Tibial artery (tissue), 4 donors: Measurements from ENCODE around the gene TTC34.

Experiments used
- DNase-seq, 2 donors: peaks; one replicate each; pipeline ENCODE4 v3.0.0-alpha.2; 2019
- H3K27ac ChIP-seq, 2 donors: fragments of 200-600 bp; sonication (generic) in 1 of 2; 1 replicate in 1 of 2; 2 replicates in 1 of 2; pipeline ENCODE4 v1.5.1; 2018 to 2019; ENCODE audit warnings: mild to moderate bottlenecking in 1 of 2
- H3K27me3 ChIP-seq, 2 donors: fragments of 200-600 bp; sonication (generic) in 1 of 2; one replicate each; pipeline versions ENCODE4 v1.5.1 to v1.6.0; 2016 to 2019
- H3K36me3 ChIP-seq, 3 donors: fragments of 200-600 bp; sonication (generic) in 2 of 3; one replicate each; pipeline ENCODE4 v1.5.1; 2016 to 2019; ENCODE audit warnings: mild to moderate bottlenecking in 2 of 3
- H3K4me1 ChIP-seq, 4 donors: fragments of 200-600 bp; sonication (generic) in 2 of 4; 1 replicate in 3 of 4; 2 replicates in 1 of 4; pipeline ENCODE4 v1.5.1; 2016 to 2019
- H3K4me3 ChIP-seq, 2 donors: fragments of 200-600 bp; sonication (generic) in 1 of 2; 1 replicate in 1 of 2; 2 replicates in 1 of 2; pipeline ENCODE4 v1.5.1; 2018 to 2019; ENCODE audit warnings: mild to moderate bottlenecking in 2 of 2
- H3K9me3 ChIP-seq, 3 donors: fragments of 200-600 bp; sonication (generic) in 1 of 3; one replicate each; pipeline ENCODE4 v1.5.1; 2016 to 2019
- intact Hi-C: fragments of 100-400 bp; cut with DNase I; formaldehyde crosslinking; loops from one replicate; pipeline ENCODE4 v1.15.0; 2023; ENCODE audit warnings: low total_unique reads
- TF ChIP-seq, protein P1 (sequence below), 2 experiments: fragments of 200-600 bp in 1 of 2; fragments of 450-650 bp in 1 of 2; IDR thresholded peaks; one replicate each; pipeline ENCODE4 v1.5.1; 2017 to 2019; ENCODE audit warnings: antibody characterized with exemption in 2 of 2, mild to moderate bottlenecking in 1 of 2, moderate library complexity in 1 of 2

Gene TTC34

DNA sequence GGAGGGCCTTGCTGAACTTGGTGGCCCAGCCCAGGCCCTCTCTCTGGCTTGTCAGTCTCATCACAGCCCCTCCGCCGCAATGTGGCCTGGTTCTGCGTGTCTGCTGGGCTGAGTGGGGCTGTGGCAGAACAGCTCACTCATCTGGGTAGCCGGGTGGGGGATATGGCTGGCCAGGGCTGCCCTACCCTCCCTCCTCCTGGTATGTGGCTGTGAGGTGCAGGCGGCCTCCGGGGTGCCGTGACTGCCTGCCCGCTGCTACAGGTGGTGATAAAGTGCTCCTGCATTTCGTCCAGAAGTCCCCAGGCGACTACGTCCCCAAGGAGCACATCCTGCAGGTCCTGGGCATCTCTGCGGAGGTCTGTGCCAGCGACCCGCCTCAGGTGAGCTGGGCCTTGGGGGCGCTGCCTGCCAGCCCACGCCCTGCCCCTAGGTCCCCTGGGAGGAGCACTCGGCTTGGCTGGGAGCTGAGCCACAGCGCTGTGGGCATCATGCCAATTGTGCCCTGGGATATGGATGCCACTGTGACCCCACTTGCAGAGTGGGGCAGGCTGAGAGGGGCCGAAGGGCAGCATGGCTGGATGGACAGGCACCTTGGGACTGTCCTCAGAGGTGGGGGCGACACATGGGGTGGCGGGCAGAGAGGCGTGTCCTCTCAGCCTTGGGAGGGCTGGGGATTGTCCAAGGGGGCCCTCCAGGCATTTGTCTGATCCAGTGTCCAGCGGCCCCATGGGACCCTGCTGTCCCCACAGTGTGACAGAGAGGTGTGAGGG lies 212.6 kb downstream of the TTC34 start:
- no peak for DNase-seq
- H3K27me3 ChIP-seq = peaks cover 0 to 32% of the 10 kb centered on the region in 2 donors
- peaks cover 0 to 13% (median 0%) of the 10 kb centered on the region in 3 donors for H3K36me3 ChIP-seq
- H3K27ac ChIP-seq = no peak overlapping the region
- H3K9me3 ChIP-seq = no peaks in the 10 kb centered on the region
- TF ChIP-seq, protein P1, sequence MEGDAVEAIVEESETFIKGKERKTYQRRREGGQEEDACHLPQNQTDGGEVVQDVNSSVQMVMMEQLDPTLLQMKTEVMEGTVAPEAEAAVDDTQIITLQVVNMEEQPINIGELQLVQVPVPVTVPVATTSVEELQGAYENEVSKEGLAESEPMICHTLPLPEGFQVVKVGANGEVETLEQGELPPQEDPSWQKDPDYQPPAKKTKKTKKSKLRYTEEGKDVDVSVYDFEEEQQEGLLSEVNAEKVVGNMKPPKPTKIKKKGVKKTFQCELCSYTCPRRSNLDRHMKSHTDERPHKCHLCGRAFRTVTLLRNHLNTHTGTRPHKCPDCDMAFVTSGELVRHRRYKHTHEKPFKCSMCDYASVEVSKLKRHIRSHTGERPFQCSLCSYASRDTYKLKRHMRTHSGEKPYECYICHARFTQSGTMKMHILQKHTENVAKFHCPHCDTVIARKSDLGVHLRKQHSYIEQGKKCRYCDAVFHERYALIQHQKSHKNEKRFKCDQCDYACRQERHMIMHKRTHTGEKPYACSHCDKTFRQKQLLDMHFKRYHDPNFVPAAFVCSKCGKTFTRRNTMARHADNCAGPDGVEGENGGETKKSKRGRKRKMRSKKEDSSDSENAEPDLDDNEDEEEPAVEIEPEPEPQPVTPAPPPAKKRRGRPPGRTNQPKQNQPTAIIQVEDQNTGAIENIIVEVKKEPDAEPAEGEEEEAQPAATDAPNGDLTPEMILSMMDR (IDR thresholded peaks at IDR 0.05) = no peak
- intact Hi-C loops = loop anchor here (10.0 kb wide), 1 partner anchor 174 kb away; the partner anchor contains the start of gene PEX10
- H3K4me1 ChIP-seq = peaks cover 5 to 42% (median 19%) of the 10 kb centered on the region in 4 donors
- no peak overlapping the region for H3K4me3 ChIP-seq

DNA sequence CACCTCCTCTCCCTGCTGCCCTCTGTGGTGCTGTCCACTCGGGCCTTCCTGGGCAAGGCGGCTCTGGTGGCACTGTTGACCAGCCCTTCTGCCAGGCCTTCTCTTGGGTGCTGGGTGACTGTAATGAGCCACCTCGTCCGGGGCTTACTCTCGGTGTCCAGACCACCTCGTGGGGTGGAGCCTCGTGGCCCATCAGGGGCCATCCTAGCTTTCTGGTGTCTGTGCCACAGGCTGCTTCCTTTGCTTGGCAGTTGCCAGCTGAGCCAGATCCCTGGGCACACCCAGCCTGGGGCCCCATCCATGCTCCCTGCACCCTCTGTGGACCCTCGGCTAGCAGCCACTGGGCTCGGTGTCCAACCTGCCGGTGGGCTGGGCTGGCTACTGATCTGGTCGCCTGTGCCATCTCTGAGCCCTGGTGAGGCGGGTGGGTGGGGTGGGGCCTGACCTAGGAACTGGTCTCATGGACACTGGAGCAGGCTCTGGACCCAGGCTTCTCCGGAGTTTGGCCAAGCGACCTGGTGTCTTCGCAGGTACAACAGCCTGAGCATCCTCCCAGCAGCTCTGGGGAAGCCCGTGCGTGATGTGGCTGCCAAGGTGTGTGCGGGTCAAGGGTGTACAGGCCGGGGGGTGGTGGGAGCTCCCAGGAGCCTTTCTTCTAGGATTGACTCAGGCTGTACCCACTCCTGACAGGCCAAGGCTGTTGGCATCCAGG lies 213.5 kb downstream of the TTC34 start:
- TF ChIP-seq, protein P1 (IDR thresholded peaks at IDR 0.05) = no peak
- Histone ChIP-seq H3K27ac (no peak overlapping the region), H3K4me1 (peaks cover 5 to 39% (median 19%) of the 10 kb centered on the region in 4 donors), H3K4me3 (no peak overlapping the region), H3K27me3 (peaks cover 0 to 24% of the 10 kb centered on the region in 2 donors), H3K9me3 (no peaks in the 10 kb centered on the region), H3K36me3 (peaks cover 0 to 13% (median 0%) of the 10 kb centered on the region in 3 donors)
- no peak for DNase-seq
- intact Hi-C loops = loop anchor here (2.0 to 10.0 kb wide), 2 partner anchors 55 to 173 kb away; partner anchors contain the start of gene PEX10

DNA sequence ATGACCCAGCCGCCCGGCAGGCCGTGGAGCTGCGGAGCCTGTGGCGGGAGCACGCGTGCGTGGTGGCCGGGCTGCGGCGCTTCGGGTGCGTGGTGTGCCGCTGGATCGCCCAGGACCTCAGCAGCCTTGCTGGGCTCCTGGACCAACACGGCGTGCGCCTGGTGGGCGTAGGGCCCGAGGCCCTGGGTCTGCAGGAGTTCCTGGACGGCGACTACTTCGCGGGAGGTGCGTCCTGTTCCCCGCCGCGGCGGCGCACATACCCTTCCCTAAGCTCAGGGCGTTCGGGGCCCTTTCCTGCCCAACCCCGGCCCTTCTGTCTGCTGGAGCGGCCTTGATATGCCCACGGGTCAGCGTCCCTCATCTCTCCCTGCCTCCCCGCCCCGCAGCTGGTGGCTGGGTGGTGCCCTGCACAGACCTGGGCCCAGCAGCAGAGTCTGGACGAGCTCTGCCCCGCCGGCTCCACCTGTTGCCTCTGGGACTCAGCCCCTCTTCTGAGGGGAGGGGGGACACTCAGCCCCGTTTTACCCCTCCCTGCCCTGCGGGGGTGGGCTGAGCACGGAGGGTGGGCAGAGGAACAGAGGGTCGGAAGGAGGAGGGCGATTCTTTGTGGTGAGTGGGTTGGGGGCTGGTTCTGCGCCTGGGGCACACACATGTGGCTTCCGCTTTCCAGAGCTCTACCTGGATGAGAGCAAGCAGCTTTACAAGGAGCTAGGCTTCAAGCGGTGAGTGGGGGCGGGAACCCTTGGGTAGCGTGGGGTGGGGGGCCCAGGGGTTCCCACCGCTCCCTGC lies 214.2 kb downstream of the TTC34 start:
- H3K4me3 ChIP-seq = peak overlapping the region; percentile 93 to 98
- TF ChIP-seq, protein P1 (IDR thresholded peaks at IDR 0.05) = no peak
- peaks cover 0 to 17% of the 10 kb centered on the region in 2 donors for H3K27me3 ChIP-seq
- peaks cover 5 to 37% (median 19%) of the 10 kb centered on the region in 4 donors for H3K4me1 ChIP-seq
- peak overlapping the region; percentile 51 to 98 for H3K27ac ChIP-seq
- no peaks in the 10 kb centered on the region for H3K9me3 ChIP-seq
- no peak for DNase-seq
- peaks cover 0 to 13% (median 0%) of the 10 kb centered on the region in 3 donors for H3K36me3 ChIP-seq
- intact Hi-C loops = loop anchor here (2.0 to 10.0 kb wide), 2 partner anchors 56 to 172 kb away; partner anchors contain the start of gene PEX10

DNA sequence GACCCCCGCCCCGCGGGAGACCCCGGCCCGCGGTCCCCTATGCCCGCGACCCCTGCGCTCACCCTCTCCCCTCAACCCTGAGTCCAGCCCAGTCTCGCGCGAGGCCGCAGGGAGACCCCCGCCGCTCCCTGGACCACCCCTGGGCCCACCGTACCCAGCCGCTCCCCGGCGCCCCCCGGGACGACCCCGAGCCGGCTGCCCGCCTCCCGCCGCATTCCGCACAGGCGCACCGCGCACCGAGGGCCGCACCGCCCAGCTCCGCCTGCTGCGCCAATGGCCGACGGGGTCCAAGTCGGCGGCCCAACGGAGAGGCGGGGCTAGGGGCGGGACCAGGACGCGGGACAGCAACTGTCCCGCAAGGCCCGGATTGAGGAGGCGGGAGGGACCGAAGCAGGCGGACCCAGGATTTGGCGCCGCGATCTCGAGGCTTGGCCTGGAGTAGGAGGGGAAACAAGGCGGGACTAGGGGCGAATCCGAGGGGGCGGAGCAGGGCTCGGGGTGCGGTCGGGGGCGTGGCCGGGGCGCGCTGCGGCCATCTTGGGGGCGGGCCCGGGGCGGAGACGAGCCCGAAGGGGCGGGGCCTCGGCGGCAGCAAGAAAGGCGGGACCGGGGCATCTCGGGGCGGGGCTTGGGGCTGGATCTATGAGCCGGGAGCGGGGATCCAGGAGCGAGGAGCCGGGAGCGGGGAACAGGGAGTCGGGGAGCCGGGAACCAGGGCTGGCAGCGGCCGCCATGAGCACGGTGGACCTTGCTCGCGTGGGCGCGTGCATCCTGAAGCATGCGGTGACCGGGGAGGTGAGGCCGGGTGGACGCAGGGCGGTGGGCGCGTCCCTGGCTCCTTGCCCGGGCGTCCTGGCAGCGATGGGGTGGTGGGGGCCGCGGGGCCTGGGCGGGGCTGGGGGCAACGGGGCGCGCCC lies 215.1 kb downstream of the TTC34 start, which contains the start of gene PRXL2B:
Gene PRXL2B, plus strand, starts transcription at position 624 of the 917 bp plus-strand sequence. Its CDS starts 109 bp downstream, at position 733.
- H3K36me3 ChIP-seq = peaks cover 0 to 13% (median 0%) of the 10 kb centered on the region in 3 donors
- H3K4me1 ChIP-seq = peaks cover 5 to 37% (median 19%) of the 10 kb centered on the region in 4 donors
- intact Hi-C loops = loop anchor here (2.0 to 10.0 kb wide), 2 partner anchors 56 to 172 kb away; partner anchors contain the start of gene PEX10
- H3K27ac ChIP-seq = peak within 1 kb of the TSS; percentile 91 to 98
- peaks cover 0 to 13% of the 10 kb centered on the region in 2 donors for H3K27me3 ChIP-seq
- no peaks in the 10 kb centered on the region for H3K9me3 ChIP-seq
- DNase-seq = peak; percentile 99 to 100
- TF ChIP-seq, protein P1 (IDR thresholded peaks at IDR 0.05) = no peak
- peak within 1 kb of the TSS; percentile 93 to 98 for H3K4me3 ChIP-seq
